GM23248 (cell line): Measurements from ENCODE around the gene CRYBG1. TPM values are rescaled to one million over a fixed set of nuclear protein-coding genes. Genes with fewer than 3 reads are reported as not detected.
A peak's percentile ranks its signal among the peaks of the same experiment; 100 is the strongest.

Source experiments
- DNase-seq: peaks from one replicate; pipeline ENCODE4 v3.0.0-alpha.2; 2015
- H2AFZ ChIP-seq: fragments of 200-600 bp; sonication (generic); 2 replicates; pipeline ENCODE4 v1.6.1; 2016; ENCODE audit warnings: antibody characterized with exemption
- H3F3A ChIP-seq: fragments of 200-600 bp; sonication (generic); 2 replicates; pipeline ENCODE4 v1.6.1; 2016; ENCODE audit warnings: mild to moderate bottlenecking, antibody characterized with exemption, mixed run types; ENCODE audit not compliant: insufficient read depth
- H3K27ac ChIP-seq: fragments of 200-600 bp; sonication (generic); 2 replicates; pipeline ENCODE4 v1.5.1; 2016; ENCODE audit warnings: mild to moderate bottlenecking
- H3K27me3 ChIP-seq: fragments of 200-600 bp; sonication (generic); replicated peaks from 2 replicates; pipeline ENCODE4 v1.6.1; 2016; ENCODE audit warnings: mild to moderate bottlenecking; ENCODE audit not compliant: insufficient read depth
- H3K36me3 ChIP-seq: fragments of 200-600 bp; sonication (generic); 2 replicates; pipeline ENCODE4 v1.6.1; 2016; ENCODE audit warnings: low read depth, mild to moderate bottlenecking
- H3K4me1 ChIP-seq: fragments of 200-600 bp; sonication (generic); 2 replicates; pipeline ENCODE4 v1.6.1; 2016; ENCODE audit warnings: mild to moderate bottlenecking; ENCODE audit not compliant: insufficient read depth
- H3K4me2 ChIP-seq: fragments of 200-600 bp; sonication (generic); one replicate; pipeline ENCODE4 v1.6.1; 2016; ENCODE audit warnings: mild to moderate bottlenecking; ENCODE audit not compliant: unreplicated experiment
- H3K4me3 ChIP-seq: fragments of 200-600 bp; sonication (generic); 2 replicates; pipeline ENCODE4 v1.5.1; 2016; ENCODE audit warnings: mild to moderate bottlenecking
- H3K79me2 ChIP-seq: fragments of 200-600 bp; sonication (generic); 2 replicates; pipeline ENCODE4 v1.6.1; 2016; ENCODE audit warnings: mild to moderate bottlenecking; ENCODE audit not compliant: insufficient read depth
- H3K9ac ChIP-seq: fragments of 200-600 bp; sonication (generic); 2 replicates; pipeline ENCODE4 v1.6.1; 2016; ENCODE audit warnings: mild to moderate bottlenecking
- H3K9me2 ChIP-seq: fragments of 200-600 bp; sonication (generic); 2 replicates; pipeline ENCODE4 v1.6.1; 2016; ENCODE audit warnings: mixed run types, mild to moderate bottlenecking, moderate library complexity; ENCODE audit not compliant: insufficient read depth
- H3K9me3 ChIP-seq: fragments of 200-600 bp; sonication (generic); one replicate; pipeline ENCODE4 v1.6.1; 2017; ENCODE audit warnings: low read depth
- H4K20me1 ChIP-seq: fragments of 200-600 bp; sonication (generic); 2 replicates; pipeline ENCODE4 v1.6.0; 2016; ENCODE audit not compliant: insufficient read depth
- EZH2 ChIP-seq: fragments of 200-600 bp; sonication (generic); IDR thresholded peaks from 2 replicates; pipeline ENCODE4 v1.6.1; 2018; ENCODE audit warnings: antibody characterized with exemption, mild to moderate bottlenecking; ENCODE audit not compliant: insufficient read depth, poor library complexity, severe bottlenecking
- EZH2phosphoT487 ChIP-seq: fragments of 200-600 bp; sonication (generic); IDR thresholded peaks from 2 replicates; pipeline ENCODE4 v1.6.1; 2018; ENCODE audit warnings: antibody characterized with exemption, moderate library complexity, mild to moderate bottlenecking, low read depth; ENCODE audit not compliant: insufficient read depth
- WGBS, 2 experiments: methylation state at CpG; one replicate each; pipeline ENCODE4 v1.1.6; 2015 to 2017; ENCODE audit warnings: low lambda C conversion rate in 2 of 2, low coverage in 1 of 2; ENCODE audit errors: missing lambda C conversion rate in 2 of 2; 5-methylcytosine and 5-hydroxymethylcytosine counted together
- in situ Hi-C: fragments of 300-500 bp; cut with MboI; formaldehyde crosslinking; loops from 2 replicates; pipeline ENCODE4 v1.15.0; 2020
- polyA plus RNA-seq: library from polyadenylated mRNA; unstranded; fragments of >200 nt; fragmentation: Nextera tagmentation; extraction: Ambion mirVana; gene quantifications from 2 replicates; pipeline ENCODE4 v1.2.1, GENCODE V29; 2016
- total RNA-seq: library from RNA; depleted of rRNA; stranded (reverse); fragments of >200 nt; shearing (Covaris generic); gene quantifications from 2 replicates; pipeline ENCODE4 v1.2.3, GENCODE V29; 2014

Gene CRYBG1
- total and polyA plus RNA-seq, 2 experiments from 2014 or later = 1.9 to 8.4 TPM

DNA sequence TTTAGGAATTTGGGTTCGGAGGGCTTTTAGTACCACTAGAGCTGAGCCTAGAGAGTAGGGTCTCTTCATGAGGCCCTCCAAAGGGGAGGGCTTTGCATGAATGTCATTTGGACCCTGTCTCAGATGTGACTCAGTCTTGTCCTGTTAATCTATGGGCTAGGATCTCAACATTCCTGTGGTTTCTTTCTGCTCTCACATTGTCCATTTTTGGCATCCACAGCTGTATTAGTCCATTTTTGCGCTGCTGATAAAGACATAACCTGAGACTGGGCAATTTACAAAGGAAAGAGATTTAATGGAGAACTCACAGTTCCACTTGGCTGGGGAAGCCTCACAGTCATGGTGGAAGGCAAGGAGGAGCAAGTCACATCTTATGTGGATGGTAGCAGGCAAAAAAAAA lies 61.0 kb downstream of the CRYBG1 start:
- H3K27ac ChIP-seq = no peak overlapping the region
- H3K79me2 ChIP-seq = no peaks in the 10 kb centered on the region
- H3F3A ChIP-seq = no peaks in the 10 kb centered on the region
- H4K20me1 ChIP-seq = no peaks in the 10 kb centered on the region
- no peak overlapping the region for H2AFZ ChIP-seq
- WGBS, 2 experiments = 95 to 97% methylated on average over 2 of the region's 2 CpGs
- no peak overlapping the region for H3K9ac ChIP-seq
- no peak for TF ChIP-seq EZH2phosphoT487
- TF ChIP-seq EZH2 = no peak
- in situ Hi-C loops = no loop called here
- no peaks in the 10 kb centered on the region for H3K4me1 ChIP-seq
- peak; percentile 17 for DNase-seq
- H3K9me2 ChIP-seq = no peaks in the 10 kb centered on the region
- H3K4me3 ChIP-seq = no peak overlapping the region
- H3K9me3 ChIP-seq = no peaks in the 10 kb centered on the region
- 0 out of 2 replicates have a peak, but pooled peaks cover 7% of the 10 kb centered on the region for H3K27me3 ChIP-seq
- no peaks in the 10 kb centered on the region for H3K36me3 ChIP-seq
- no peak overlapping the region for H3K4me2 ChIP-seq

DNA sequence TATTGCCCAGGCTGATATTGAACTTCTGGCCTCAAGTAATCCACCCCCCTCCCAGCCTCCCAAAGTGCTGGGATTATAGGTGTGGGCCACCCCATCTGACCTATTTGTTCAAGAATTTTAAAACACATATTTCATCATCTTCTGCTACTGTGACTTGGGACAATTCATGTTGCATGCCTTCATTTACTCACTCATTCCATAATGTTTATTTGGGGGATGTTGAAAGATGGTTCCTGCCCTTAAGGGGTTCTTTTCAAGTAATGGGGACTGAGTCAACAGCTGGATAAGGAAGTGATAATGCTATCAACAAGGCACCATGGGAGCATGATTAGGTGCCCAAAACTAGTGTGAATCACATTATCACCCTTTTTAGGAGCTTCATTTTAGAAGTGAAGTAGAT lies 62.0 kb downstream of the CRYBG1 start:
- no peaks in the 10 kb centered on the region for H3K9me3 ChIP-seq
- in situ Hi-C loops = no loop called here
- no peak for TF ChIP-seq EZH2
- no peak for TF ChIP-seq EZH2phosphoT487
- H3K36me3 ChIP-seq = no peaks in the 10 kb centered on the region
- DNase-seq = peak; percentile 34
- no peaks in the 10 kb centered on the region for H3K79me2 ChIP-seq
- no peaks in the 10 kb centered on the region for H4K20me1 ChIP-seq
- no peak overlapping the region for H3K4me2 ChIP-seq
- H3K27me3 ChIP-seq = 0 out of 2 replicates have a peak, but pooled peaks cover 15% of the 10 kb centered on the region
- no peak overlapping the region for H3K27ac ChIP-seq
- H3F3A ChIP-seq = no peaks in the 10 kb centered on the region
- H3K9me2 ChIP-seq = no peaks in the 10 kb centered on the region
- H3K9ac ChIP-seq = no peak overlapping the region
- no peak overlapping the region for H3K4me3 ChIP-seq
- H2AFZ ChIP-seq = no peak overlapping the region
- H3K4me1 ChIP-seq = no peaks in the 10 kb centered on the region

DNA sequence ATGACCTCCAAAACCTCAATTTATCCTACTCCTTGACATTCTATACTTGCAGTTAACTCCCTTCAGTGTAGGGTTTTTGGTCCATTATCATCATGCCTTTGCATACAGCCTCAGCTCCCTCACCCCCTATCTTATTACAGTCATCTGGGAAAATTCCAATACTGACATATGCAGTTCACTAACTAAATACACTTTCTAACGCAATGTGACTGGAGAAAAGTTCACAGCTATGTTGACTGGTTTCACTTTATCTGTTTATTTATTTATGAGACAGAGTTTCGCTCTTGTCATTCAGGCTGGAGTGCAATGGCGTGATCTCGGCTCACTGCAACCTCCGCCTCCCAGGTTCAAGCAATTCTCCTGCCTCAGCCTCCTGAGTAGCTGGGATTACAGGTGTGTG lies 64.9 kb downstream of the CRYBG1 start:
- H3K9me3 ChIP-seq = no peaks in the 10 kb centered on the region
- TF ChIP-seq EZH2 (no peak), EZH2phosphoT487 (no peak)
- no peaks in the 10 kb centered on the region for H3K4me1 ChIP-seq
- no peak overlapping the region for H3K4me3 ChIP-seq
- no peaks in the 10 kb centered on the region for H3K36me3 ChIP-seq
- no peaks in the 10 kb centered on the region for H3F3A ChIP-seq
- H3K9ac ChIP-seq = no peak overlapping the region
- no peak overlapping the region for H3K27ac ChIP-seq
- in situ Hi-C loops = no loop called here
- H3K9me2 ChIP-seq = no peaks in the 10 kb centered on the region
- H2AFZ ChIP-seq = no peak overlapping the region
- no peak overlapping the region for H3K4me2 ChIP-seq
- DNase-seq = no peak
- H3K79me2 ChIP-seq = no peaks in the 10 kb centered on the region
- 0 out of 2 replicates have a peak, but pooled peaks cover 28% of the 10 kb centered on the region for H3K27me3 ChIP-seq
- no peaks in the 10 kb centered on the region for H4K20me1 ChIP-seq
- WGBS, 2 experiments = 73 to 80% methylated on average over 5 of the region's 5 CpGs

DNA sequence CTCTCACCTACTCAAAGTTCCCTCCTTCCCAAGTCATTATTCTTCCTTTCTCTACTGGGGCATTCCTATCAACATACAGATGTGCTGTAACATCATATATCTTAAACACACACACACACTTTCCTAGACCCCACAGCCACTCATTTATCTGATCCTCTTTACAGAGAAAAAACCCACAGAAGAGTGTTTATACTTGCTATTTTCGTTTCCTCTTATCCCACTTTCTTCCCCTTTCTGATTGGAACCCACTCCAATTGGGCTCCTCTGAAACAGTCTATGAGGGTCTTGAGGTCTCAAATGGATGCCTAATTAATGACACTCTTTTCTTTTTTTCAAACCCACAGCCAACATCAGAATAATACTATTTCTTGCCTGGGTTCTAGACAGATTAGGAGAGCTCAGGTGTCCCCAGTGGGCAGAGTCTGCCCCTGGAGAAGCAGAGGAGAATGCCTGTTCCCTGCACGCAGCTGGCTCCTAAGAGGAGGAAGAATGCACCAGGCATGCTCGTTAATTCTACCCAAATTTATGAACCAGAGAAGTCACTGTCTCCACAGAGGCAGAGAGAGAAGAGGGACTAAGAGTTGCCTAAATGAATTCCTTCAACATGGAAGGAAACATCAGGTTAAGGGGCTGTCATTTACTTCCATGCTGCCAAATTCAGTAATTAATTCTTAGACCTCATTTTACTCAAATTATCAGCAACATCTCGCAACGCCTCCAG lies 65.9 kb downstream of the CRYBG1 start:
- no peak for TF ChIP-seq EZH2
- no peak for TF ChIP-seq EZH2phosphoT487
- Histone ChIP-seq H3K9me3 (no peaks in the 10 kb centered on the region), H3K27me3 (0 out of 2 replicates have a peak, but pooled peaks cover 28% of the 10 kb centered on the region), H3K4me1 (no peaks in the 10 kb centered on the region), H3F3A (no peaks in the 10 kb centered on the region), H3K27ac (no peak overlapping the region), H2AFZ (no peak overlapping the region), H3K9me2 (no peaks in the 10 kb centered on the region), H3K4me3 (no peak overlapping the region), H3K4me2 (no peak overlapping the region), H3K36me3 (no peaks in the 10 kb centered on the region), H4K20me1 (no peaks in the 10 kb centered on the region), H3K79me2 (no peaks in the 10 kb centered on the region), H3K9ac (no peak overlapping the region)
- 64 to 68% methylated on average over 5 of the region's 5 CpGs for WGBS, 2 experiments
- in situ Hi-C loops = no loop called here
- DNase-seq = no peak
